K562 (cell line): ENCODE data around the gene FAM161B. TPM values are rescaled to one million over a fixed set of nuclear protein-coding genes. Genes with fewer than 3 reads are reported as not detected.

Experiments
- CXXC5 ChIP-seq: fragments of 250-450 bp; sonication (Bioruptor Pico); IDR thresholded peaks from 2 replicates; pipeline ENCODE4 v1.8.0; 2022; ENCODE audit warnings: inconsistent platforms, mild to moderate bottlenecking, moderate library complexity
- DIDO1 ChIP-seq: fragments of 450-650 bp; IDR thresholded peaks from 2 replicates; pipeline ENCODE4 v1.6.1; 2016; ENCODE audit warnings: low read depth, missing biosample characterization, missing genetic modification characterization
- ETV6 ChIP-seq, 3 experiments: fragments of 150-350 bp in 1 of 3; sonication (generic) in 1 of 3; formaldehyde crosslinking in 1 of 3; IDR thresholded peaks; 2 replicates each; pipeline versions ENCODE4 v1.6.1 to v1.8.0; 2014 to 2022; ENCODE audit warnings: borderline replicate concordance in 2 of 3, low read depth in 2 of 3, antibody characterized with exemption in 1 of 3, low read length in 1 of 3, mild to moderate bottlenecking in 1 of 3, missing genetic modification reagents in 1 of 3
- FOXJ2 ChIP-seq: fragments of 200-800 bp; sonication (Bioruptor generic); IDR thresholded peaks from 2 replicates; pipeline ENCODE4 v1.6.1; 2016; ENCODE audit warnings: missing genetic modification characterization, missing compliant biosample characterization
- GMEB1 ChIP-seq: fragments of 250-450 bp; sonication (Bioruptor Pico); IDR thresholded peaks from 2 replicates; pipeline ENCODE4 v1.4.0; 2020; ENCODE audit warnings: mild to moderate bottlenecking
- HNRNPUL1 ChIP-seq: fragments of 200-400 bp; formaldehyde crosslinking; IDR thresholded peaks from 2 replicates; pipeline ENCODE4 v1.6.1; 2017; ENCODE audit warnings: low read length
- KHSRP ChIP-seq: fragments of 450-650 bp; IDR thresholded peaks from 2 replicates; pipeline ENCODE4 v1.6.1; 2017
- KLF10 ChIP-seq: fragments of 250-450 bp; sonication (Bioruptor Pico); IDR thresholded peaks from 2 replicates; pipeline ENCODE4 v1.6.1; 2021; ENCODE audit warnings: matching md5 sums
- NKRF ChIP-seq: fragments of 450-650 bp; IDR thresholded peaks from 2 replicates; pipeline ENCODE4 v1.6.1; 2016; ENCODE audit warnings: borderline replicate concordance
- POLR2B ChIP-seq: fragments of 450-650 bp; IDR thresholded peaks from 2 replicates; pipeline ENCODE4 v1.6.1; 2018; ENCODE audit warnings: low read depth; ENCODE audit not compliant: partially characterized antibody
- PTBP1 ChIP-seq: fragments of 200-400 bp; formaldehyde crosslinking; IDR thresholded peaks from 2 replicates; pipeline ENCODE4 v1.6.1; 2017; ENCODE audit warnings: low read depth, low read length
- PYGO2 ChIP-seq: fragments of 450-650 bp; IDR thresholded peaks from 2 replicates; pipeline ENCODE4 v1.6.1; 2016; ENCODE audit warnings: mild to moderate bottlenecking, missing genetic modification characterization, moderate library complexity, missing compliant biosample characterization
- RBM14 ChIP-seq: fragments of 200-400 bp; formaldehyde crosslinking; IDR thresholded peaks from 2 replicates; pipeline ENCODE4 v1.6.1; 2018; ENCODE audit warnings: low read depth, mild to moderate bottlenecking, low read length, moderate library complexity, borderline replicate concordance; ENCODE audit not compliant: insufficient read depth
- SPI1 ChIP-seq: IDR thresholded peaks from 2 replicates; pipeline ENCODE4 v1.6.1; 2011; ENCODE audit warnings: low read depth, low read length, control low read depth, borderline replicate concordance
- STAG1 ChIP-seq: sonication (generic); formaldehyde crosslinking; IDR thresholded peaks from 2 replicates; pipeline ENCODE4 v1.5.0; 2020; ENCODE audit warnings: missing genetic modification reagents, borderline replicate concordance
- ZNF668 ChIP-seq: fragments of 250-450 bp; sonication (Bioruptor Pico); IDR thresholded peaks from 2 replicates; pipeline ENCODE4 v1.8.0; 2022; ENCODE audit warnings: mild to moderate bottlenecking, inconsistent platforms
- polyA plus RNA-seq, 8 experiments: library from polyadenylated mRNA; depleted of rRNA in 4 of 8; stranded (reverse) in 5 of 8; unstranded in 3 of 8; fragments of >200 nt; fragmentation: Nextera tagmentation in 2 of 8; fragmentation: Illumina TruSeq in 1 of 8; extraction: Ambion mirVana in 2 of 8; extraction: Trizol in 1 of 8; gene quantifications; 2 replicates each; pipeline versions ENCODE4 v1.2.1 to v1.2.3, GENCODE V29; 2011 to 2014; ENCODE audit warnings: inconsistent platforms in 1 of 8, missing spikeins in 1 of 8
- total RNA-seq, 7 experiments: library from RNA; depleted of rRNA in 6 of 7; stranded (reverse); fragments of >200 nt in 6 of 7; fragmentation: Illumina TruSeq in 2 of 7; extraction: Trizol in 2 of 7; gene quantifications; 2 replicates each; pipeline versions ENCODE4 v1.2.1 to v1.2.3, GENCODE V29; 2011 to 2021; ENCODE audit warnings: low replicate concordance in 1 of 7
- TF ChIP-seq, protein P1 (sequence below): fragments of 250-450 bp; sonication (Bioruptor Pico); IDR thresholded peaks from 2 replicates; pipeline ENCODE4 v1.4.0; 2020; ENCODE audit warnings: mild to moderate bottlenecking, moderate library complexity, borderline replicate concordance
- TF ChIP-seq, protein P2 (sequence below): sonication (generic); formaldehyde crosslinking; IDR thresholded peaks from 2 replicates; pipeline ENCODE4 v1.8.0; 2022; ENCODE audit warnings: missing genetic modification reagents, mild to moderate bottlenecking, moderate library complexity, borderline replicate concordance
- TF ChIP-seq, protein P3 (sequence below): fragments of 250-450 bp; sonication (Bioruptor Pico); IDR thresholded peaks from 2 replicates; pipeline ENCODE4 v1.8.0; 2021; ENCODE audit warnings: borderline replicate concordance, mild to moderate bottlenecking, moderate library complexity; ENCODE audit not compliant: poor library complexity, severe bottlenecking

The FAM161B gene
- total and polyA plus RNA-seq, 9 of the 15 experiments (the other 6 are each of a cell fraction or from before 2014, with no cell fraction given): 0.15 to 1.3 (median 0.84) TPM

DNA sequence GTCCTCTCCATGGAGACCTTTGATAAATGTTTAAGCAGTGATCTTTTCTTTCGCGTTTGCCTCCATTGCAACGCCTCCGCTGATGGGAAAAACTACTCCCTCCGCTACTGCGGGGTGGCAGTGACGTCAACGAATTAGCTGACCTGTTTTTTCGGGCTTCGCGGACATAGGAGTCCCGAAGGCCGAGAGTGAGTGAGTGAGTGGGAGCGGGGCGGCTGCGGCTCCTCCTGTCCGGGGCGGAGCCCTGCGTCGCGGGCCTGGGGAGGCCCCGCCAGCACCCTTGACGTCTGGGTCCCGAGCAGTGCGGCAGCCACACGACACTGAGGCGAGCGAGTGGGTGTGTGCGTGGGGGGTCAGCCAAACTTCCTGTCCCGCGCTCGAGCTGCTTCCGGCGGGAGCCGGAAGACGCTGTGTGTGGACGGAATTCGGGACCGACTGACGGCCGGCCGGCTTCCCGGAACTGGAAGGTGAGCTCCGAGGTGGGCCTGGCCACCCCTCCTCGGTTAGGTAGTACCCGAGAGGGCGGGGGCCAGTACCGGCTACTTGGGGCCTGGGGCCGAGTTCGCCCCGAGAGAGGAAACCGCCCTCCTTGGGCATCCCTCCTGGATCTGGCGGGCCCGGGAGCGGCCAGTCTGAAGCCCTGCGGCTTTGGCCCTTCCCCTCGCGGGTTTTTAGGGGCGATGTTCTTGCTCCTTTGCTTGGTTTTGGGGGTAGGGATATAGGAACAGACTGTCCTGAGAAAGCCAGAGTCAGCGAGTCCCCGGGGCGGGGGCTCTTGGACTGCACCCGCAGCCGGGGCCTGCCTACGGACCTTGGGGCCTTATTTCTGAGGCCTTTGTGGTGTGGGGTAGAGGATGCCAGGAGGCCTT, 63.2 kb downstream of the FAM161B start, which contains the start of gene ZNF410 (continued):
- TF ChIP-seq CXXC5 (peak; percentile 89), PTBP1 (no peak), RBM14 (no peak), KLF10 (CRISPR knock-in tag) (no peak), ZNF668 (no peak), GMEB1 (peak; percentile 64), SPI1 (no peak), HNRNPUL1 (no peak), NKRF (peak; percentile 35), FOXJ2 (tag) (no peak), ETV6 (IDR thresholded peaks at IDR 0.05; ENCODE audit: borderline replicate concordance in 1 of 2, low read depth in 2 of 2, low read length in 1 of 2) (peak; percentile 92 to 96), ETV6 (CRISPR knock-in tag; IDR thresholded peaks at IDR 0.05; ENCODE audit: borderline replicate concordance) (no peak), DIDO1 (tag) (no peak), KHSRP (no peak), STAG1 (no peak), PYGO2 (no peak), POLR2B (peak; percentile 37)
- TF ChIP-seq, protein P1, sequence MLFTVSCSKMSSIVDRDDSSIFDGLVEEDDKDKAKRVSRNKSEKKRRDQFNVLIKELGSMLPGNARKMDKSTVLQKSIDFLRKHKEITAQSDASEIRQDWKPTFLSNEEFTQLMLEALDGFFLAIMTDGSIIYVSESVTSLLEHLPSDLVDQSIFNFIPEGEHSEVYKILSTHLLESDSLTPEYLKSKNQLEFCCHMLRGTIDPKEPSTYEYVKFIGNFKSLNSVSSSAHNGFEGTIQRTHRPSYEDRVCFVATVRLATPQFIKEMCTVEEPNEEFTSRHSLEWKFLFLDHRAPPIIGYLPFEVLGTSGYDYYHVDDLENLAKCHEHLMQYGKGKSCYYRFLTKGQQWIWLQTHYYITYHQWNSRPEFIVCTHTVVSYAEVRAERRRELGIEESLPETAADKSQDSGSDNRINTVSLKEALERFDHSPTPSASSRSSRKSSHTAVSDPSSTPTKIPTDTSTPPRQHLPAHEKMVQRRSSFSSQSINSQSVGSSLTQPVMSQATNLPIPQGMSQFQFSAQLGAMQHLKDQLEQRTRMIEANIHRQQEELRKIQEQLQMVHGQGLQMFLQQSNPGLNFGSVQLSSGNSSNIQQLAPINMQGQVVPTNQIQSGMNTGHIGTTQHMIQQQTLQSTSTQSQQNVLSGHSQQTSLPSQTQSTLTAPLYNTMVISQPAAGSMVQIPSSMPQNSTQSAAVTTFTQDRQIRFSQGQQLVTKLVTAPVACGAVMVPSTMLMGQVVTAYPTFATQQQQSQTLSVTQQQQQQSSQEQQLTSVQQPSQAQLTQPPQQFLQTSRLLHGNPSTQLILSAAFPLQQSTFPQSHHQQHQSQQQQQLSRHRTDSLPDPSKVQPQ (CRISPR knock-in tag): no peak
- TF ChIP-seq, protein P2, sequence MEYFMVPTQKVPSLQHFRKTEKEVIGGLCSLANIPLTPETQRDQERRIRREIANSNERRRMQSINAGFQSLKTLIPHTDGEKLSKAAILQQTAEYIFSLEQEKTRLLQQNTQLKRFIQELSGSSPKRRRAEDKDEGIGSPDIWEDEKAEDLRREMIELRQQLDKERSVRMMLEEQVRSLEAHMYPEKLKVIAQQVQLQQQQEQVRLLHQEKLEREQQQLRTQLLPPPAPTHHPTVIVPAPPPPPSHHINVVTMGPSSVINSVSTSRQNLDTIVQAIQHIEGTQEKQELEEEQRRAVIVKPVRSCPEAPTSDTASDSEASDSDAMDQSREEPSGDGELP: peak; percentile 92
- TF ChIP-seq, protein P3, sequence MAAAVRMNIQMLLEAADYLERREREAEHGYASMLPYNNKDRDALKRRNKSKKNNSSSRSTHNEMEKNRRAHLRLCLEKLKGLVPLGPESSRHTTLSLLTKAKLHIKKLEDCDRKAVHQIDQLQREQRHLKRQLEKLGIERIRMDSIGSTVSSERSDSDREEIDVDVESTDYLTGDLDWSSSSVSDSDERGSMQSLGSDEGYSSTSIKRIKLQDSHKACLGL: no peak
